ENCODE data around the gene SVOP. TPM values are rescaled to one million over a fixed set of nuclear protein-coding genes. Genes with fewer than 3 reads are reported as not detected.

SVOP gene
- total RNA-seq, 1 experiment from 2014 or later, result 0.47 TPM

- Histone ChIP-seq H3K9me2 (ENCODE audit: insufficient read depth) (no peaks in the 10 kb centered on the region), H3K4me1 (ENCODE audit: control insufficient read depth in 1 of 2, insufficient read depth in 2 of 2, low read length in 2 of 2) (peaks cover 0 to 6% of the 10 kb centered on the region in 2 experiments; a peak in 1 of 4 replicates), H3K79me2 (ENCODE audit: insufficient read depth, low read length) (no peaks in the 10 kb centered on the region), H3K4me3 (replicated peaks in 1 of 2; ENCODE audit: low read depth in 1 of 2, low read length in 2 of 2) (no peak overlapping the region), H2AFZ (ENCODE audit: low read depth, low read length, poor library complexity, severe bottlenecking) (no peak overlapping the region), H3K27me3 (ENCODE audit: insufficient read depth, low read length) (no peaks in the 10 kb centered on the region), H3K36me3 (ENCODE audit: control insufficient read depth in 1 of 2, insufficient read depth in 2 of 2, low read length in 2 of 2) (no peaks in the 10 kb centered on the region), H3K27ac (ENCODE audit: low read depth, low read length) (no peak overlapping the region), H3K9me3 (ENCODE audit: control insufficient read depth in 1 of 2, insufficient read depth in 1 of 2, low read depth in 1 of 2, low read length in 2 of 2) (no peaks in the 10 kb centered on the region), H4K20me1 (ENCODE audit: insufficient read depth) (no peaks in the 10 kb centered on the region), H3K4me2 (ENCODE audit: low read length) (no peak overlapping the region), H3K9ac (ENCODE audit: low read length) (no peak overlapping the region)
- POLR2A ChIA-PET, result no interaction called here
- no peak for DNase-seq (ENCODE audit: low read depth, low spot score)
- RAD21 ChIA-PET (ENCODE audit: low non-redundant PET in 1 of 2, low total read pairs in 2 of 2, uncharacterized antibody in 2 of 2, unreplicated experiment in 2 of 2), result interaction anchor here in 1 of 2 experiments (0.7 kb wide), 1 partner anchor 69 kb away, joined by 3 read pairs; no protein-coding TSS in a partner anchor
- TF ChIP-seq REST (IDR thresholded peaks at IDR 0.05; ENCODE audit: low read depth) (no peak), ATF3 (IDR thresholded peaks at IDR 0.05) (no peak), CEBPB (IDR thresholded peaks at IDR 0.05; ENCODE audit: low read depth) (no peak), ZFX (IDR thresholded peaks at IDR 0.05) (no peak), SRF (IDR thresholded peaks at IDR 0.05; ENCODE audit: low read depth) (no peak), TCF7L2 (IDR thresholded peaks at IDR 0.05; ENCODE audit: borderline replicate concordance, extremely low read depth, insufficient read depth, insufficient read length) (no peak), POLR2A (IDR thresholded peaks at IDR 0.05; ENCODE audit: borderline replicate concordance, extremely low read depth, insufficient read depth, insufficient read length) (no peak), CTCF (IDR thresholded peaks at IDR 0.05 in 2 of 3, conservative IDR thresholded peaks at IDR 0.05 in 1 of 3; ENCODE audit: borderline replicate concordance in 1 of 3, insufficient read depth in 1 of 3, low read depth in 2 of 3, low read length in 2 of 3) (no peak), ZNF274 (IDR thresholded peaks at IDR 0.05; ENCODE audit: low read depth, low read length) (no peak), EZH2 (IDR thresholded peaks at IDR 0.05) (no peak), JUND (IDR thresholded peaks at IDR 0.05) (no peak), EZH2phosphoT487 (IDR thresholded peaks at IDR 0.05; ENCODE audit: borderline replicate concordance) (no peak), RAD21 (IDR thresholded peaks at IDR 0.05; ENCODE audit: low read depth) (no peak), FOSL1 (IDR thresholded peaks at IDR 0.05; ENCODE audit: low read depth) (no peak), EGR1 (IDR thresholded peaks at IDR 0.05; ENCODE audit: low read depth) (no peak), YY1 (IDR thresholded peaks at IDR 0.05; ENCODE audit: extremely low read depth, insufficient replicate concordance, low read depth, low read length) (no peak), ZBTB33 (IDR thresholded peaks at IDR 0.05; ENCODE audit: extremely low read depth, insufficient replicate concordance, low read length) (no peak), POLR2AphosphoS5 (IDR thresholded peaks at IDR 0.05; ENCODE audit: low read depth, low read length) (no peak)
- CTCF ChIA-PET, result interaction anchor here (0.7 to 1.2 kb wide), 2 partner anchors 69 to 306 kb away, joined by 3 to 9 read pairs; no protein-coding TSS in a partner anchor
- intact Hi-C loops (cut with micrococcal nuclease), result no loop called here
- BruUV-seq (replicated peaks), result no TSS peak
- ATAC-seq, result no peak
These were observed 138.9 kb downstream of the SVOP start for GRCh38 chr12:108881953-108882352.

Measured in HCT116 (cell line).